ENCODE data around the gene MYO1E.

Gene MYO1E

GRCh38 chr15:59379531-59379930 lies 6.9 kb upstream of the MYO1E start:
- no peak for ATAC-seq
- TF ChIP-seq TOX (CRISPR knock-in tag; IDR thresholded peaks at IDR 0.05; ENCODE audit: borderline replicate concordance): no peak
- no peak for TF ChIP-seq ZFP30 (CRISPR knock-in tag; IDR thresholded peaks at IDR 0.05)
- TF ChIP-seq ZC3H10 (CRISPR knock-in tag; IDR thresholded peaks at IDR 0.05): no peak
- TF ChIP-seq CSDC2 (CRISPR knock-in tag; IDR thresholded peaks at IDR 0.05): no peak
- TF ChIP-seq PPARA (CRISPR knock-in tag; IDR thresholded peaks at IDR 0.05; ENCODE audit: borderline replicate concordance): no peak
- TF ChIP-seq ARNTL (CRISPR knock-in tag; IDR thresholded peaks at IDR 0.05; ENCODE audit: borderline replicate concordance, low read depth): no peak

- ATAC-seq: no peak
- TF ChIP-seq TCF4 (CRISPR knock-in tag; IDR thresholded peaks at IDR 0.05; ENCODE audit: borderline replicate concordance) (no peak), OSR1 (CRISPR knock-in tag; IDR thresholded peaks at IDR 0.05) (no peak), CSDC2 (CRISPR knock-in tag; IDR thresholded peaks at IDR 0.05) (no peak), ZFP3 (CRISPR knock-in tag; IDR thresholded peaks at IDR 0.05) (no peak), TSHZ2 (CRISPR knock-in tag; IDR thresholded peaks at IDR 0.05) (no peak), RARB (CRISPR knock-in tag; IDR thresholded peaks at IDR 0.05) (no peak), CREB5 (CRISPR knock-in tag; IDR thresholded peaks at IDR 0.05; ENCODE audit: low read depth) (no peak)
Observed at GRCh38 chr15:59378855-59379254, 6.2 kb upstream of the MYO1E start.

GRCh38 chr15:59377924-59378323 lies 5.3 kb upstream of the MYO1E start:
- TF ChIP-seq TSHZ2 (CRISPR knock-in tag; IDR thresholded peaks at IDR 0.05) (no peak), TOX (CRISPR knock-in tag; IDR thresholded peaks at IDR 0.05; ENCODE audit: borderline replicate concordance) (no peak), RARB (CRISPR knock-in tag; IDR thresholded peaks at IDR 0.05) (no peak), ARNTL (CRISPR knock-in tag; IDR thresholded peaks at IDR 0.05; ENCODE audit: borderline replicate concordance, low read depth) (no peak), BACH2 (CRISPR knock-in tag; IDR thresholded peaks at IDR 0.05; ENCODE audit: borderline replicate concordance) (no peak), ZC3H10 (CRISPR knock-in tag; IDR thresholded peaks at IDR 0.05) (no peak), ZFP30 (CRISPR knock-in tag; IDR thresholded peaks at IDR 0.05) (no peak), ZFP3 (CRISPR knock-in tag; IDR thresholded peaks at IDR 0.05) (no peak), ESRRG (CRISPR knock-in tag; IDR thresholded peaks at IDR 0.05) (no peak), ZNF565 (CRISPR knock-in tag; conservative IDR thresholded peaks at IDR 0.05; ENCODE audit: low read depth) (no peak), ZNF70 (CRISPR knock-in tag; IDR thresholded peaks at IDR 0.05) (no peak), GLIS3 (CRISPR knock-in tag; IDR thresholded peaks at IDR 0.05) (no peak), PPARA (CRISPR knock-in tag; IDR thresholded peaks at IDR 0.05; ENCODE audit: borderline replicate concordance) (no peak), OSR1 (CRISPR knock-in tag; IDR thresholded peaks at IDR 0.05) (no peak), PATZ1 (CRISPR knock-in tag; IDR thresholded peaks at IDR 0.05; ENCODE audit: borderline replicate concordance) (no peak), ZNF8 (CRISPR knock-in tag; IDR thresholded peaks at IDR 0.05) (no peak), POU6F1 (CRISPR knock-in tag; IDR thresholded peaks at IDR 0.05; ENCODE audit: borderline replicate concordance, low read depth) (no peak)
- no peak for ATAC-seq
